HepG2 (cell line): ENCODE measurements around the gene NLRC3.

ENCODE experiments used
- CTCF ChIP-seq: sonication (generic); formaldehyde crosslinking; IDR thresholded peaks from 2 replicates; pipeline ENCODE4 v1.5.0; 2020; ENCODE audit warnings: mild to moderate bottlenecking, missing genetic modification reagents, moderate library complexity
- JUND ChIP-seq: sonication (generic); formaldehyde crosslinking; IDR thresholded peaks from 2 replicates; pipeline ENCODE4 v1.8.0; 2022; ENCODE audit warnings: mild to moderate bottlenecking, missing genetic modification reagents

GRCh38 chr16:3580686-3581085, 3.5 kb upstream of the NLRC3 start:
- TF ChIP-seq JUND (CRISPR knock-in tag) (no peak), CTCF (CRISPR knock-in tag) (no peak)
